ENCODE results near the gene TRIM41. TPM values are rescaled to one million over a fixed set of nuclear protein-coding genes. Genes with fewer than 3 reads are reported as not detected.

Gene TRIM41
- total and polyA plus RNA-seq, 9 of the 15 experiments (the other 6 are each of a cell fraction or from before 2014, with no cell fraction given) = 1.8 to 47.6 (median 20.9) TPM

DNA sequence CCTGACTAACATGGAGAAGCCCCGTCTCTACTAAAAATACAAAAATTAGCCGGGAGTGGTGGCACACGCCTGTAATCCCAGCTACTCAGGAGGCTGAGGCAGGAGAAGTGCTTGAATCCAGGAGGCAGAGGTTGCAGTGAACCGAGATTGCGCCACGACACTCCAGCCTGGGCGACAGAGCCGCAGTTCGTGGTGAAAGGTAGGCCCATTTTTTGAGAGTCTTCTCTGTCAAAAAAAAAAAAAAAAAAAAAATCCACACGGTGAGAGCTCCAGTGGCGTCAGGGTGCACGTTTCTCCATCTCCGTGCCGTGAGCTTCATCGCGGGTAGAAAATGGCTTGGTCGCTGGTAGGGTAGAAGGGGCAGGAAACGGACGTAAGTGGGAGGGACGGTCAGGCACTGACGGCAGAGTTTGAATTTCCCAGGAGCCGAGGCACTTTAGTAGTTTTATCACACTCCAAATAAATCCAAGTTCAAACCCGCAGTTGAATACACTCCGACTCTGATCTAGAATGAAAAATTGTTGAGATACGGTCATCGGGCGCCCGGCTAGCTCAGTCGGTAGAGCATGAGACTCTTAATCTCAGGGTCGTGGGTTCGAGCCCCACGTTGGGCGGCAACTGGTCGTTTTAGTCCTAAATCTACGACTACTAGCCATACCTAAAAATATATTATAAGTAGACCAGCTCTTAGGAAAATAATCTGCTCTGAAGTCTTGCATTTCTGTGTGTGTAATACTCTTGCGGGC lies 15.7 kb upstream of the TRIM41 start (continued):
- TF ChIP-seq, protein P1, sequence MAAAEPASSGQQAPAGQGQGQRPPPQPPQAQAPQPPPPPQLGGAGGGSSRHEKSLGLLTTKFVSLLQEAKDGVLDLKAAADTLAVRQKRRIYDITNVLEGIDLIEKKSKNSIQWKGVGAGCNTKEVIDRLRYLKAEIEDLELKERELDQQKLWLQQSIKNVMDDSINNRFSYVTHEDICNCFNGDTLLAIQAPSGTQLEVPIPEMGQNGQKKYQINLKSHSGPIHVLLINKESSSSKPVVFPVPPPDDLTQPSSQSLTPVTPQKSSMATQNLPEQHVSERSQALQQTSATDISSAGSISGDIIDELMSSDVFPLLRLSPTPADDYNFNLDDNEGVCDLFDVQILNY (CRISPR knock-in tag; IDR thresholded peaks at IDR 0.05) = no peak
- peak; percentile 80; the same call in 1 of the 2 replicates for TF ChIP-seq SMARCA5 (IDR thresholded peaks at IDR 0.05)
- no peak for TF ChIP-seq RBM34 (IDR thresholded peaks at IDR 0.05; ENCODE audit: borderline replicate concordance, insufficient read depth, low read length)
- no peak for TF ChIP-seq LEF1 (IDR thresholded peaks at IDR 0.05)
- TF ChIP-seq, protein P2, sequence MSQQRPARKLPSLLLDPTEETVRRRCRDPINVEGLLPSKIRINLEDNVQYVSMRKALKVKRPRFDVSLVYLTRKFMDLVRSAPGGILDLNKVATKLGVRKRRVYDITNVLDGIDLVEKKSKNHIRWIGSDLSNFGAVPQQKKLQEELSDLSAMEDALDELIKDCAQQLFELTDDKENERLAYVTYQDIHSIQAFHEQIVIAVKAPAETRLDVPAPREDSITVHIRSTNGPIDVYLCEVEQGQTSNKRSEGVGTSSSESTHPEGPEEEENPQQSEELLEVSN (IDR thresholded peaks at IDR 0.05; ENCODE audit: borderline replicate concordance in 1 of 2, extremely low read depth in 1 of 2, insufficient read depth in 1 of 2, insufficient read length in 1 of 2, low read depth in 1 of 2, low read length in 1 of 2, poor library complexity in 1 of 2, severe bottlenecking in 1 of 2) = no peak
- peak; percentile 43; the same call in 1 of the 2 replicates for TF ChIP-seq ZNF436 (CRISPR knock-in tag; IDR thresholded peaks at IDR 0.05)
- TF ChIP-seq, protein P3, sequence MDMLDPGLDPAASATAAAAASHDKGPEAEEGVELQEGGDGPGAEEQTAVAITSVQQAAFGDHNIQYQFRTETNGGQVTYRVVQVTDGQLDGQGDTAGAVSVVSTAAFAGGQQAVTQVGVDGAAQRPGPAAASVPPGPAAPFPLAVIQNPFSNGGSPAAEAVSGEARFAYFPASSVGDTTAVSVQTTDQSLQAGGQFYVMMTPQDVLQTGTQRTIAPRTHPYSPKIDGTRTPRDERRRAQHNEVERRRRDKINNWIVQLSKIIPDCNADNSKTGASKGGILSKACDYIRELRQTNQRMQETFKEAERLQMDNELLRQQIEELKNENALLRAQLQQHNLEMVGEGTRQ (CRISPR knock-in tag; IDR thresholded peaks at IDR 0.05) = no peak
- 0 out of 2 replicates have a peak, but pooled peaks have one; percentile 52 for TF ChIP-seq ILF3 (IDR thresholded peaks at IDR 0.05; ENCODE audit: borderline replicate concordance)
- TF ChIP-seq ZNF175 (CRISPR knock-in tag; IDR thresholded peaks at IDR 0.05; ENCODE audit: low read depth) = no peak
- TF ChIP-seq BHLHE40 (IDR thresholded peaks at IDR 0.05; ENCODE audit: low read length) = 0 out of 2 replicates have a peak, but pooled peaks have one; percentile 5
- TF ChIP-seq GATA2 (CRISPR knock-in tag; IDR thresholded peaks at IDR 0.05) = peak; percentile 51; the same call in 1 of the 2 replicates
- TF ChIP-seq CAMTA2 (CRISPR knock-in tag; conservative IDR thresholded peaks at IDR 0.05) = no peak
- TF ChIP-seq RB1 (IDR thresholded peaks at IDR 0.05; ENCODE audit: low read depth) = no peak; the same call in 1 of the 2 replicates
- no peak for TF ChIP-seq RUNX1 (IDR thresholded peaks at IDR 0.05; ENCODE audit: low read depth)
- TF ChIP-seq RBFOX2 (IDR thresholded peaks at IDR 0.05; ENCODE audit: low read depth, low read length) = peak; percentile 51
- no peak for TF ChIP-seq KDM4B (IDR thresholded peaks at IDR 0.05; ENCODE audit: borderline replicate concordance in 2 of 2, low read depth in 1 of 2)
- peak; percentile 66 for TF ChIP-seq BDP1 (IDR thresholded peaks at IDR 0.05; ENCODE audit: insufficient read depth, insufficient read length)
- TF ChIP-seq HDAC1 (IDR thresholded peaks at IDR 0.05) = peak in 1 of 2 experiments; percentile 46; a peak in 3 of 4 replicates
- TF ChIP-seq ZNF780A (CRISPR knock-in tag; IDR thresholded peaks at IDR 0.05) = no peak
- 0 out of 2 replicates have a peak, but pooled peaks have one; percentile 18 for TF ChIP-seq SMAD3 (CRISPR knock-in tag; conservative IDR thresholded peaks at IDR 0.05)

Data from K562 (cell line).